PC-9 (cell line): ENCODE results near the gene ASB1.

Experiments used
- EZH2 ChIP-seq: fragments of 200-600 bp; sonication (generic); IDR thresholded peaks from 2 replicates; pipeline ENCODE4 v1.8.0; 2017; ENCODE audit warnings: antibody characterized with exemption, low read depth
- TF ChIP-seq, protein P1 (sequence below): fragments of 200-600 bp; sonication (generic); conservative IDR thresholded peaks from 2 replicates; pipeline ENCODE4 v1.6.1; 2017; ENCODE audit warnings: mixed run types, antibody characterized with exemption, mild to moderate bottlenecking, moderate library complexity

DNA sequence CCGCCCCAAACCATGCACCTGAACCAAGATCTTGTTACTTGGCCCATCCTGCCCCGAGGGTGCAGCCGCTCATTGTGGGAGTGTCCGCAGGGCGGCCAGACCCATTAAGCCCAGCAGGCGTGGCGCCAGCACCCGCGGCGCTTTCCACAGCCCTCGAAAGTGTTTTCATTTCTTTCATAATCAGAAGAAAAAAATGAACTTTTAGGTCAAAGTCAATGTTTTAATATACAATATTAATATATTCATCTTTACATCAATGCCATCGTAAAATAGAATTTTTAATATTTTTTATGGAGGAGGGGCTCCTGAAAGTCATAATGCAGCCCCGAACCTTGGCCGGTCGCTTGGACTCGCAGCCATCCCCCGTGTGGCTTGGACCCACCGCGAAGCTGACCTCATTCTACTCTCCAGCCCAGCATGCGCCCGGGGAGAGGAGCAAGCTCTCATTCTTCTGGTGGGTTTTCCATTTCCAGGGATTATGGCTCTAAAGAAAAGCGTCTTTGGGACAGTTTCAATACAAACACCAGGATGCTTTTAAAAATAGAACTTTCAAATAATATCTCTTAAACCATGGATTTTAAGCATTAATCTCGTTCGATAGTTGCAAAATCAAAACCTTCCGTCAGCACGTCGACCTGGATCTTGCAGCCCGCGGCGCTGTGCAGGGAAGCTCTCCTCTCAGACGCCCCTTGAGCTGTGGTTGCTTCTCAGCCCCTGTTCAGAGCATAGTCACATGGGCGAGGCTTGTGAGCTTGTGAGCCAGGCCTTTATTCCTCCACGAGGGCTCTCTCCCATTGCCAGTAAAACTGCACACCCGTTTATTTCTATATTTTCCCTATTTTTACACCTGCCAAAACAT lies 17.2 kb upstream of the ASB1 start:
- TF ChIP-seq, protein P1, sequence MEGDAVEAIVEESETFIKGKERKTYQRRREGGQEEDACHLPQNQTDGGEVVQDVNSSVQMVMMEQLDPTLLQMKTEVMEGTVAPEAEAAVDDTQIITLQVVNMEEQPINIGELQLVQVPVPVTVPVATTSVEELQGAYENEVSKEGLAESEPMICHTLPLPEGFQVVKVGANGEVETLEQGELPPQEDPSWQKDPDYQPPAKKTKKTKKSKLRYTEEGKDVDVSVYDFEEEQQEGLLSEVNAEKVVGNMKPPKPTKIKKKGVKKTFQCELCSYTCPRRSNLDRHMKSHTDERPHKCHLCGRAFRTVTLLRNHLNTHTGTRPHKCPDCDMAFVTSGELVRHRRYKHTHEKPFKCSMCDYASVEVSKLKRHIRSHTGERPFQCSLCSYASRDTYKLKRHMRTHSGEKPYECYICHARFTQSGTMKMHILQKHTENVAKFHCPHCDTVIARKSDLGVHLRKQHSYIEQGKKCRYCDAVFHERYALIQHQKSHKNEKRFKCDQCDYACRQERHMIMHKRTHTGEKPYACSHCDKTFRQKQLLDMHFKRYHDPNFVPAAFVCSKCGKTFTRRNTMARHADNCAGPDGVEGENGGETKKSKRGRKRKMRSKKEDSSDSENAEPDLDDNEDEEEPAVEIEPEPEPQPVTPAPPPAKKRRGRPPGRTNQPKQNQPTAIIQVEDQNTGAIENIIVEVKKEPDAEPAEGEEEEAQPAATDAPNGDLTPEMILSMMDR: no peak
- no peak for TF ChIP-seq EZH2
